Esophagus mucosa (tissue), 1 donor: ENCODE measurements around the gene AATK. TPM values are rescaled to one million over a fixed set of nuclear protein-coding genes. Genes with fewer than 3 reads are reported as not detected.

Experiments used
- ATAC-seq: fragments of 200-7000 bp; cut with Tn5 transposase; one replicate; pipeline ENCODE4 v1.9.1; 2020
- total RNA-seq: library from RNA; stranded (reverse); gene quantifications from one replicate; pipeline ENCODE4 v1.2.4, GENCODE V29; 2023
- donor health status: DM: yes; HTN: yes; CAD: no.

The AATK gene
- total RNA-seq, 1 donor from 2014 or later: 0.56 TPM

DNA sequence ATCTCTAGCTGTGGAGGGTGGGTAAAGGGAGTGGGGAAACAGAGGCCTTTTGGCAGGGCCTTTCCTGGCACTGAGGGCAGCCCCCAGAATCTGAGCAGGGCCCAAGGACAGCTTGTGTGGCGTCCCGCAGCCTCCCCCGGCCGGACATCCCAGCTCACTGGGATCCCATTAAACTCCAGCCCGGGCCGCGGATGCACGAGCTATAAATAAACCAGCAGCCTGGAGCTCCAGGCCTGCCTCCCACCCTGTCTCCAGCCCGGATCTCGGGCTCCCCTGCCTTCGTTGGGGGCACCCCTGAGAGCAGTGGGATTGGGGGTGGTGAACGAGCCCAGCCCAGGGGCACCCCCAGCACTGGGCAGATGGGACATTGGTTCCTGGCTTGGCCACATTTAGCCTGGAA lies 13.8 kb upstream of the AATK start:
- ATAC-seq: no peak

DNA sequence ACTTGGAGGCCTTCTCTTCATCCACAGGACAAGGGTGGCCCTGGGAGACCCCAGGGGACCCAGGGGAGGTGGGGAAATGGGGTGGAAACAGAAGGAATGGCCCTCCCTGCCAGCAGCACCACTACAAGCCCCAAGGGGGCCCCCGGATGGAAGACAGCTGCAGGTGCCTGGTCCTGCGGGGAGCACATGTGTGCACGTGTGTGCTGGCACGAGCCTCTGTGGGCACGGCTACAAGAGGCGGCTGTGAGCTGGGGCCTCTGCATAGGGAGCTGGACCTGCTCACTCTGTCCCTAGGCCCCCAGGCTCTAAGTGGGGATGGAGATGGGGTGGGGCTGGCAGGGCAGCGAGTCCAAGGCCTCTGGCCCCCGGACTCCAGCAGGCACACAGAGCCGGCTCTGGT lies 13.2 kb upstream of the AATK start:
- ATAC-seq: no peak

DNA sequence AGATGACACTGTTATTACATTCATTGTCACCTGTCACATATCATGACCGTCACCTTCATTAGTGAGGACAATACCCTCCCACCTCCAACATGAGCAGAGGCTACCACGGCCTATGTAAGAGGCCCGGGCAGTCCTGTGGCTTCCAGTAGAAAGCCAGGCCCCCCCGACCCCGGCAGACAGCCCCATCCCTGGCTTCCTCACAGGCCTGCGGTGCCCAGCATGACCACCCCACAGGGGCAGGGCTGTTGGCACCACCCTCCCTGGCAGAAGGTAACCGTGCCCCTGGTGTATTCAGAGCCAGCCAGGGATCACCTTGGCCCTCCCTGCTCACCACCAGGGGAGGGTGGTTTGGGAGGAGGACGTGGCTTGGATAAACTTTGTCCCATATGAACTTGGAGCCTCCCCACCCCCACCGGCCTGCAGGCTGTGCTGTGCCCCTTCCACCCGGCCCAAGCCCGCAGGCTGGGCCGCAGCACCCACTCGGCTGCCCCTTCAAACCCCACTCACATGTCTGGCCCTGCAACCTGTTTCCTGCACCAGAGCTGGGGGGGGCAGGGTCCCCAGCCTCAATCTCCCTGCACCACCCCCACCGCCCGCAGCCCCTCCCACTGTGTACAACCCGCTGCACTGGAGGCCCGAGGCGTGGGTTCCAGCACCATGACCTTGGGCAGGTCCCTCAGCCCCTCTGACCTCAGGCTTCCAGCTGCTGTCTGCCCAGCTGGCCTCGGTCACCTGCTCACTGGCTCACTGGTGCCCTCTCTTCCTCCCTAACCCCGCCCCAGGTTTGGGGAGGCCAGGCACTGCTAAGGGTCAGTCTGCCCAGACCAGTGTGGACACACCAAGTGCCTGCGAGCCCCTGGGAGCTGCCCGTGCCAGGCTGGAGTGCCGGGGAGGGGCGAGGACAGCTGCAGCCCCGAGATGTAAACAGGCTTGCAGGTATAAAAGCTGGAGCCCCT lies 12.4 kb upstream of the AATK start:
- ATAC-seq: no peak

DNA sequence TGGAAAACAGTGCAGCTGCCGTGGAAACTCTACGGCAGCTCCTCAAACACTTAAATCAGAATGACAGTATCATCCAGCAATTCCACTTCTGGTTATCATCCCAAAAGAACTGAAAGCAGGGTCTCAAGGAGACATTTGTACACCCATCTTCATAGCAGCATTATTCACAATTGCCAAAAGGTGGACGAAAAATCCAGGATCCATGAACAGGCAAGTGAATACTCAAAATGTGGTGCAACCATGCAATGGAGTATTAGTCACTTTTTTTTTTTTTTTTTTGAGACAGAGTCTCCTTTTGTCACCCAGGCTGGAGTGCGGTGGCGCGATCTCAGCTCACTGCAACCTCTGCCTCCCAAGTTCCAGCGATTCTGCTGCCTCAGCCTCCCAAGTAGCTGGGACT lies 10.6 kb upstream of the AATK start:
- no peak for ATAC-seq

DNA sequence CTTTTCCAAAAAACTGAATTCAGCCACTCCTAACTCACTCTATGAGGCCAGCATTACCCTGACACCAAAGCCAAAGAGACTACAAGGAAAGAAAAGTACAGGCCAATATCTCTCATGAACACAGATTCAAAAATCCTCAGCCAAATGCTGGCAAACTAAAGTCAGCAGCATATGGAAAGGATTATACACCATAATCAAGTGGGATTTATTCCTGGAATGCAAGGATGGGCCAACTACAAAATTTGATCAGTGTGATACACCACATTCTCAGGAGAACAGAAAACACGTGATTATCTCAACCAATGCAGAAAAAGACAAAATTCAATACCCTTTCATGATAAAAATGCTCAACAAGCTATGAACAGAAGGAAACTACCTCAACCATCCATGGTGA lies 7.7 kb upstream of the AATK start:
- no peak for ATAC-seq

DNA sequence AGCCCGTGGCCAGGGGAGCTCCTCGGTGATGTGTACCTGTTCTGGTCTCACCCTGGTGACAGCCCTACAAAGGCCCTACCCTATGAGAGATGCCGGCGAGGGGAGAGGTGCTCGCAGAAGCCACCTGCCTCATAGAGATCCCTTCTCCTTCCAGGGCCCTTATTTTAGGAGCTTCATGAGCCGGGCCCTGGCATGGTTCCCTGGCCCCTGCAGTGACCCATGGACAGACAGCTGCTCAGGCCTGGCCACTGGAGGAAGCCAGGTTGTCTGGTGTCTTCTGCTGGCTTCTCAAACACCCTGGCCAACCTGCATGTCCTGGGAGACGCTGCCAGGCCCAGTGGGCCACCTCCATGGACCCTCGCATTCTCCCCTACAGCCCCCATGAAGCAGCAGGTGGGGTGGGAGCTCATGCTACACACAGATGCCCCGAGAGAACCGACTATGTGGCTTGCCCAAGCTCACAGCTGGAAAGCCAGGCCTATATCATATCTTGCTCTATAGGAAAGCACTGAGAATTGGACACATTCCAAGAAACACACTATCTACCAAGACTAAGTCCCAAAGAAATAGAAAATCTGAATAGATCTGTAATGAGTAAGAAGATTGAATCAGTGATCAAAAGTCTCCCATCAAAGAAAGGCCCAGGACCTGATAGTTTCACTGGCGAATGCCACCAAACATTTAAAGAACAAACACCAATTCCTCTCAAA lies 7.2 kb upstream of the AATK start:
- no peak for ATAC-seq

DNA sequence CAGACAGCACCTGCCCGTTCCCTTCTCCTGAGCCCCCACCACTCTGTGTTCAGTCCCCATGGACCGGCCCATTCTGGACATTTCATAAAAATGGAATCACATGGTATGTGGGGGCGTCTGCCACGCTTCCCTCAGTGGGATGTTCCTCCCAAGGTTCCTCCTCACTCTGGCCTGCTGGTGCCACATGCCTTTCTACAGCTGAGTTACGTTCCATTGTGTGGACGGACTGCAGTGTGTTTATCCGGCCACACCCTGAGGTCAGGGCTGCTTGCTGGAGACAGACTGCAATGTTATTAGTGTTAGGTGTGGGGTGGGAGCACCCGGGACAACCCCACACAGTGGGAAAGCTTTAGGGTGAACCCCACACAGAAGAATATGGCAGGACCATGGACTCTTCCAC lies 5.9 kb upstream of the AATK start:
- no peak for ATAC-seq

DNA sequence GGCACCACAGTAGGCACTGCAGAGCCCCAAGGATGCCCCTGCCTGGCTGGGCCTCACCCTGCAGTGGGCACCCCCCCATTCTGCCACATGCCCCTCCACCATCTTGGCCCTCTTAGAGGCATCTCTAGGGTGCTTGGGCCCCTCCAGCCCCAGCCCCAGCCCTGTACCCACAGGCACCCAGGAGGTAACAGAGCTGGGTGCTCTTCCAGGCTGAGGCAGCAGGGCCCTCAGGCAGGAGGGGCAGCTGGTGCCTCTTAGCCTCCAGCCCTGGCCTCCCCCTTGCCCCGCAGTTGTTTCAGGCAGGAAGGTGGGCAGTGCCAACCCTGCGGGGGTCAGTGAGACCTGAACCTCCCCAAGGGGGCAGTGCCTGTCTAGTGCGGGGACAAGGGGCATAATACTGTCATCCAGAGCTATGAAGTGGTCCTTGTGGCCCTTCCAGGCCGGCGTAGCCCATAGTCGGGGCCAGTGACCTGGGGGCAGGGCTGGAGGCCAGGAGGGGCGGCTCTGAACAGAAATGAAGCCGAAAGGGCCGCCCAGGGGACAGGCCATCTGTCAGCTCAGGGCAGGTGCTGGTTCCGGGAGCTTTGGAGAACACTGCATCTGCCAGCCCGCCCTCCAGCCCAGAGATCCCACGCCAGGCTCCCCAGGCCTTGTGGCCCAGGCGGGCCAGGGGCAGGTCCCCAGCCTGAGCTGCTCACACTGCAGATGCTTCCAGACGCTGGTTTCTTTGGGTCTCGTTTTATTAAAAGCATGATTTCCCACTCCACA lies 4.9 kb upstream of the AATK start:
- no peak for ATAC-seq

DNA sequence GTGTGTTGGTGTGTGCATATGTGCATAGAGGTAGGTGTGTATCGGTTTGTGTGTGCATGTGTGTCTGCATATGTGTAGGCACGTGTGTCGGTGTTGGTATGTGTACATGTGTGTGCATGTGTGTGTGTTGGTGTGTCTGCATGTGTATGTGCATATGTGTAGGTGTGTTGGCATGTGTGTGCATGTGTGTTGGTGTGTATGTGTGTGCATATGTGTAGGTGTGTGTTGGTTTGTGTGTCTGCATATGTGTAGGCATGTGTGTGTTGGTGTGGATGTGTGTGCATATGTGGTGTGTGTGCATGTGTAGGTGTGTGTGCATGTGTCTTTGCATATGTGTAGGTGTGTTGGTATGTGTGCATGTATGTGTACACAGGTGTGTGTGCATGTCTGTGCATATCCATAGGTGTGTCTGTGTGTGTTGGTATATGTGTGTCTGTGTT lies 3.9 kb upstream of the AATK start:
- no peak for ATAC-seq

DNA sequence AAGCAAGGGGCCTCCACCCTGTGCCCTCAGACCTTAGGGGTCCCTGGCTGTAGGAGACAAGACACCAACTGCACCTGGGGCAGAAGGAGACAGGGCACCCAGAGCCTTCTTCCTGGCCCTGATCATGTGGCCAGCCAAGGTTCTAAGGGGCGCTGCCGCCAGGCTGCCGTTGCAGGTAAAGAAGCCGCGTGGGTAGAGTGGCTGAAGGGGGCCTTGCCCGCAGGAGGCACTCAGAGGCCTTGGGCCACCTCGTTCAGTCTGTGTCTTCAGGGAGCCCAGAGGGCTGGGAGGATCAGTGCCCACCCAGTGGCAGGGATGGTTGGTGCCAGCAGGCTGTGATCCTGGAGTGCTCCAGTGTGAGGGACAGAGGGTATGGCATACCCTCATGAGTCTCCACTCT lies 1.6 kb upstream of the AATK start:
- ATAC-seq: no peak

DNA sequence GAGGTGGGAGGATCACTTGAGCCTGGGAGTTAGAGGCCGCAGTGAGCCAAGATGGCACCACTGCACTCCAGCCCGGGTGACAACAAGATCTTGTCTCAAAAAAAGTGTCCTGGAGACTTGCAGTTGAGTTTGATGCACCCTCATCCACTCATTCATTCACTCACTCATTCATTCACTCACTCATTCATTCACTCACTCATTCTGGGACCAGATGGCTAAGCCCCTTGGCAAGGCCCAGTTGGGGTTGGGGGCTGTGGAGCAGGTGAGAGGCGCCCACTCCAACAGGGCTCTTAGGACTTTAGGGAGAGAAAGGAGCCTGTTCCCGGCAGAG lies 1.1 kb upstream of the AATK start:
- no peak for ATAC-seq

DNA sequence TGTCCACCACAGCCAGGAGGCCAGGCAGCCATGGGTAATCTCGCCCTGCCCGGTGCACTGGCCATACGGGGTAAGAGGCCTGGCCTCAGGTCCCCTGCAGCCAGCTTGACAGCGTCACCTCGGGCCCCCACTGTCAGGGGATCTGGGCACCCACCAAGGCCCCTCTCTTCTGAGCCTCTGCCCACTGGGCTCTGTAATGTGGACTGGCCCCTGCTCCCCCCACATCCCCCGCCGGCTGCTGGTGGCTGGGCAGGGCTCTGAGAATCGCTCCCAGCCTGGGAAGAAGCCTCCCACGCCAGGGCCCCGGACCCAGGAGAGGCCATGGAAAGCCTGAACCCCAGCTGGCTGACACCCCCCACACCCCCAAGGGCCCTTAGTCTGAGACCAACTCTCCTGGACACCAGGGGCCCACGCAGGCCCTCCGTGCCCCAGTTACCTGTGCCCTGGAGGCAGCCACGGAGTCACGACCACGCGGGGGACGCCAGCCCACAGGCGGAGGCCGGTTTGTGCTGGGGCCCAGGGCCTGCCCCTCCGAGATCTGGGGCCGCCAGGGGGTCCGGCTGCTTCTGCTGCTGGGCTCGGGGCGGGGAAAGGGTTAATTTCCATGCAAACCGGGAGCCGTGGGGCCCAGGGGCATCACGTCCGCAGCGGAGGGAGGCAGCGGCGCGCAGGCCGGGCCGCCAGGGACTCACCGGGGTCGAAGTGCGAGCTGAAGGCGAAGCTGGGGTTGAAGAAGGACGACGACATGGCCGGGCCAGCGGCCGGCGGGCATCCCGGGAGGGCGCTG lies 582 bp downstream of the AATK start, which contains the start of gene PVALEF:
TSS of gene PVALEF (plus strand) at position 262 of the 787 bp plus-strand sequence. CDS start 15,720 bp downstream, outside the sequence.
- no peak for ATAC-seq

DNA sequence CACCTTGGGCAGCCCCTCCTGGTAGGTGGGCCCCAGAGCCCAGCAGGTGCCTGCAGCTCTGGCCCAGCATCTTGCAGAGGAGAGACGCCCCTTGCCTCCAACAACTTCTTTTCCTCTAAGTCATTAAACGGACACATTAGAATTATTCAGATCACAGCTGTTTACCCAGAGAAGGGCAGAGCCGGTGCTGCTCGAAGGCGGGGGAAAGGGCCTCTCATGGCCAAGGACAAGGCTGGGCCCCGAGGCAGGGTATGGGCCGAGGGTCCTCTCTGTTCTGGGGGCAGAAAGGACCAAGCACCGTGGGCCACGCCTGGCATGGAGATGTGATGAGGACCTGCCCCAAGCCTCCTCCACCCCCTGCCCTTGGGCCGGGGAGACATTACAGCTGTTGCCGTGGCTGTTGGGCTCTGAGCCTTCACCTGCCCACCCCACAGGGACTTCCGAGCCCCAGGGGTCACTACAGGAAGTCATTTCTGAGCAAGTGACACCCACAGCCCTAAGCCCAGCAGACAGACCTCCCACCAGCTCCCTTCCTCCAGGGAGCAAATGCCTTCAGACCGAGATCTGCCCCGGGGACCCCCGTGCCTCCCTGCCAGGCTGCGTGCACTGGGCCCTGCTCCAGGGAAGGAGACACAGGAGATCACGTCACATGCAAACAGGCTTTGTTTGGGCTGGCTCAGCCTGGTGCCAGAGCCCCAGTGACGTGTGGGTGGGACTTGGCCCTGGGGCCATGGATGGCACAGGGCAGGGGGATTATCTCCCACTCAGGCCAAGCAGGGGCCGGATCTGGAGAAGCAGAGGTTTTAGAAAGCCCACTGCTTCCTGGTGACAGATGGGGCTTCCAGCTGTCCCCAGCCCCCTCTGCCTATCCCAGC lies 1.4 kb downstream of the AATK start:
- ATAC-seq: no peak

DNA sequence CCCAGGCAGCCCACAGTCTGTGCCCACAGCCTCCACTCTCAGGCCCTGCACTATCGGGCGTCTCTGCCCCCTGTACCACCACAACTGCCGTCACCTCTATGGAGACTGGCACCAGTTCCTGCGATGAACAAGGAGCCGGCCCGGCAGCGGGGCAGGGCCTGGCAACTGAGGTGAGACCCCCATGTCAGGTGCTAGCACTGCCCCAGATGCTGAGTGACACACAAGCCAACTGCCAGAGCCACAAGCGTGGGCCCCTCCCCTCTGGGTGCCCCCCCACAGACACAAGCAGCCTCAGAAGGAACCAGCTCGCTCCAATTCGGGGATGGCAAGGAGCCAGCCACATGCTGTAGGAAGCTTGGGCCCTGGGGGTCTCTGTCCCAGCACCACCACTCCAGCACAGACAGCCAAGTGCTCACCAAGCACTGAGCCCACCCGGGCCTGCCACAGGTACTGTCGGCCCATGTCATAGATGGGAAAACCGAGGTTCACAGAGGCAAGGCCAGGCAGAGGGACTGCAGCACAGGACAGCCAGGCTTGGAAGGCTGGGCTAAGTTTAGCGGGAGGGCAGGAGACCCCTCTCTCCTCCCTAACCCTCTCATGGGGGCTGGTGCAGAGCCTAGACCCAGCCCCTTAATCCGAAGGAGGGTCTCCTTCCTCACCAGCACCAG lies 2.2 kb downstream of the AATK start:
- ATAC-seq: no peak

DNA sequence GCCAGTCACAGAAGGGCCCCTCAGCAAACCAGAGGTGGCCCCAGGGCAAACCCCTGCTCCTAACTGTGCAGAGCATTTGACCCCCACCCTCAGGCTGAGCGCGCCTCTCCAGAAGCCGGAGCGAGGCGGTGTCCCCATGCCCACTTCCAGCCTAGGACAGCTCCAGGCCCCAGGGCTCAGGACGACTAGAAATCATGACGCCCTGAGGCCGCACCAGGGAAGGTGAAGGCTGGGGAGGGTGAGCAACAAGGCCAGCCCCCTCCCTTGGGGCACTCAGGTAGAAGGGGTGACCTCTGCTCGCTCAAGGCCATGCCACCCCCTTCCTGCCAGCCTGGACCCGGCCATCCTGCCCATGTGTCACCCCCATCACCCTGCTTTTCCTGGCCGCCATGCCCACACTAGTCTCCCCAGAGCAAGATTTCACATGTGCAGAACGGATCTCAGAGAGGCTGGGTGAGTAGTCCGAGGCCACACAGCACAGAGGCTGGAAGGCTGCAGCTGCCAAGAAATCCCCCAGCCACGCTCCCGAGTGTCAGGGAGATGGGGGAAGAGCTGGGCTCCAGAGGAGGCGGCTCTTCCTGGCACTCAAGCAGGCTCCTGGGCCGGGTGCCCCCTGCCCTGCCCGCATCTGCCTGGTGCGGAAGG lies 2.8 kb downstream of the AATK start:
- no peak for ATAC-seq

DNA sequence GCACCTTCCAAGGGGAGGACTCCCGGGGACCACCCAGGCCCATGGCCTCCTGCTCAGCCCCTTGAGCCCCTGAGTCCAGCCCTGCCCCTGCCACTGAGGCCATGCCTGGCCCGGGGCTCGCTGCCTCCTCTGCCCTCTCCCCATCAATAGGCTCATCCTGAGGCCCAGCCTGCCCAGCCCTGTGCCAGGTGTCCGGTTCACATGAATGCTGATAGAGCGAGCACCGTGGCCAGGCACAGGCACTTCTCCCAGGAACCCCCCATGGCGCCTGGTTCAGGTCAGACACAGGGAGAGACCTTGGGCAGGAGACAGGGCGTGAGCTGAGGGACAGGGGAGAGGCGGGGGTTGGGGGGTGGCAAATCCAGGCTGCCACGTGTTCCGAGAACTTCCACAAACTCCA lies 3.5 kb downstream of the AATK start:
- ATAC-seq: no peak

DNA sequence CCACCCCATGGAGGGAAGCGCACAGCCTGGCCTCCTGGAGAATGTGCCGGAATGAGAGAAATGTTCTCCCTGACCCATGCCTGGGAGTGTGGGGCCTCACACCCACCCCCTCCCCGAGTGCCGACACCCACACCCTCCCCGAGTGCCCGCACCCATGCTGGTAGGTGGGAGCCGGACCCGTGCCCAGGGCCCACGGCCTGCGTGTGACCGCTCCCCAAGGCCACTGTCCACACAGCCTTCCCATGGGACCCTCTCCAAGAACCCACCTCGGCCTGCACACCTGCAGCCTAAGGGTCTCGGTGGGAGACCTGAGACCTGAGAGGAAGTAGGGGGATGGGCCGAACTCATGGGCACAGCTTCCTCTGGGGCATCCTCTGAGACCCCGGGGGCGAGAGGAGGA lies 4.0 kb downstream of the AATK start:
- no peak for ATAC-seq

DNA sequence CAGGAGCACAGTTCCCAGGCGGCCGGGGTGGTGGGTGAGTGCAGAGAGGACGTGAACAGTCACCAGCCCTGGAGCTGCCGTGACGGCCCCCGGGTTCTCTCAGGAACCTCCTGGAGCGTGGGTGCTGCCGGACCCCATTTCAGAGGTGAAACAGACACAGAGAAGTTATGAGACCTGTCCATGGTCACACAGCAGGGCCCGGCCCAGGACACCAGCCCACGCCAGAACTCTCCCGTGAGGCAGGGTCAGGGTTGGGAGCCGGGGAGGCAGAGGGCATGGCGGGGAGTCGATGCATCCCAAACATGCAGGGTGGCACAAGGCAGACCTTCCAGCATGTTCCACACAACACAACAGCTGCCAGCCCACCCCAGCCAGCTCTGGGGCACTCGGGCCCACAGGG lies 4.5 kb downstream of the AATK start:
- ATAC-seq: no peak

DNA sequence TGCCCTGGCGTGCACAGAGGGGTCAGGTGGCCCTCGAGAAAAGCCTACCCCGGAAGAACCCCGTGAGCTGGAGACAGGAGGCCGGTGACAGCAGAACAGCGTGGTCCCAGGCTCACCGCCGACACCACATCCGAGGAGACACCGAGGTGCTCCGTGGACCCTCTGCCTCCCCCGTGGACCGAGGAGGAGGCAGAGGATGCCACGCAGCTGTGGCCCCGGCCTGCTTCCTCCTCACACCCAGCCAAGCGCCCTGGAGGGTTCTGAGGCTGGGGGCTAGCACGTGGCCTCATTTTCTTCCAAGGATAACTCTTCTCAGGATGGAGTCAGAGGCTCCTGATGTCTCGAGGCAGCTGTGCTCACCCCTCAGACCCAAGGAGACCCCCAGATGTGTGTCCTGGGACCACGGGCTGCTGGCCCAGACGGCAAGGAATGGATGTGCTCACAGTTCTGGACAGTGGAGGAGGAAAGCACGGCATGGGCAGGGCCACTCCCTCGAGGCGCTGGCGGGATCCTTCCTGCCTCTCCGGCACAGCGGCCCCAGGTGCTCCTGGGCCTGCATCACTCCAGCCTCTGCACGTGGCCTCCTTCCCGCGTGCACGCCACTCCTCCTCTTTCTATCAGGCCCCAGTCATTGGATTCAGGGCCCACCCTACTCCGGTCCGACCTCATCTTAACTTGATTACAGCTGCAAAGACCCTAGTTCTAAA lies 5.1 kb downstream of the AATK start:
- no peak for ATAC-seq

DNA sequence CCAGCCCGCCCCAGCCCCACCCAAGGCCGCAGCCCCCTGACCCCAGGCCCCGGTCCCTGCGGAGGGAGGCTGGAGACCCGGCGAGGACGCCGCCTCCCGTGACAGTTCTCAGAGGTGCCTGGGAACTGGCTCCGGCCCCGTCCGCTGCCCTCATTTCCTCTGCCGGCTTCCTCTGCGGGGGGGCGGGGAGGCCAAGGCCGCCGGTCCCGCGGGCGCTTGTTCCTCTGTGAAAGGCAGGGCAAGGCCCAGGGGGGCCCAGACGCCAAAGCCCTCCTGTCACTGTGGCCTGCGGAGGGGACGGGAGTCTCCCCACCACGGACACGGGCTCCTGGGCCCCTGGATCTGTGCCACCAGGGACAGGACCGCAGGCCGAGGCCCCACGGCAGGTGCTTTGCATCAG lies 5.7 kb downstream of the AATK start:
- peak; percentile 13 for ATAC-seq
